HepG2 (cell line): Measurements from ENCODE around the gene C2orf76. TPM values are rescaled to one million over a fixed set of nuclear protein-coding genes. Genes with fewer than 3 reads are reported as not detected.

Source experiments
- ATAC-seq: fragments of 200-7000 bp; cut with Tn5 transposase; 3 replicates; pipeline ENCODE4 v1.9.1; 2020; ENCODE audit warnings: mild to moderate bottlenecking, moderate library complexity
- BruUV-seq: library from RNA; stranded (reverse); fragments of 400-500 nt; replicated peaks from 2 replicates; lab custom pipeline; 2021; lab: Mats Ljungman, UMichigan
- CTCF ChIA-PET: fragments of 300-600 bp; formaldehyde crosslinking; extraction: SDS; loops from one replicate; lab custom pipeline; 2021; ENCODE audit warnings: low total read pairs, inconsistent platforms, low intra/inter-chr PET ratio; lab: Yijun Ruan, JAX
- POLR2A ChIA-PET: fragments of 350-600 bp; sonication (Branson Sonifier 250); formaldehyde crosslinking; loops from one replicate; lab custom pipeline; 2020; ENCODE audit warnings: antibody characterized with exemption, inconsistent platforms; lab: Yijun Ruan, JAX
- DNase-seq: peaks from one replicate; pipeline ENCODE4 v3.0.0-alpha.2; 2015; ENCODE audit warnings: low spot score
- FAIRE-seq: peaks from 3 replicates; lab custom pipeline; 2011; peaks lifted over from hg19 to GRCh38; lab: Jason Lieb, UNC
- H2AFZ ChIP-seq: one replicate; pipeline ENCODE4 v1.6.1; 2011; ENCODE audit warnings: low read length, inconsistent platforms
- H3K27ac ChIP-seq: fragments of 300-600 bp; 3 replicates; pipeline ENCODE4 v1.8.0; 2011; ENCODE audit warnings: mixed run types, mild to moderate bottlenecking, mixed read lengths, low read length, inconsistent platforms; ENCODE audit not compliant: insufficient read depth; ENCODE audit errors: extremely low read length
- H3K27me3 ChIP-seq, 2 experiments: fragments of 200-600 bp in 1 of 2; 2 replicates in 1 of 2; 3 replicates in 1 of 2; pipeline versions ENCODE4 v1.6.0 to v1.8.0; 2011; ENCODE audit warnings: low read length in 2 of 2, mild to moderate bottlenecking in 2 of 2, moderate library complexity in 2 of 2, inconsistent platforms in 1 of 2; ENCODE audit not compliant: insufficient read depth in 2 of 2, control insufficient read depth in 1 of 2
- H3K36me3 ChIP-seq, 2 experiments: fragments of 200-600 bp in 1 of 2; replicated peaks in 1 of 2; 2 replicates in 1 of 2; 3 replicates in 1 of 2; pipeline versions ENCODE4 v1.5.1 to v1.8.0; 2011; ENCODE audit warnings: low read length in 2 of 2, inconsistent platforms in 1 of 2; ENCODE audit not compliant: insufficient read depth in 2 of 2, control insufficient read depth in 1 of 2
- H3K4me1 ChIP-seq: 2 replicates; pipeline ENCODE4 v1.5.1; 2012; ENCODE audit warnings: low read length, inconsistent platforms; ENCODE audit not compliant: insufficient read depth
- H3K4me2 ChIP-seq: 2 replicates; pipeline ENCODE4 v1.6.0; 2011; ENCODE audit warnings: low read depth, low read length, inconsistent platforms
- H3K4me3 ChIP-seq, 3 experiments: fragments of 200-600 bp in 1 of 3; sonication (generic), shearing (Covaris generic) in 1 of 3; replicated peaks in 1 of 3; 2 replicates each; pipeline ENCODE4 v1.5.1; 2011 to 2016; ENCODE audit warnings: low read length in 3 of 3, inconsistent platforms in 2 of 3, low read depth in 2 of 3, mild to moderate bottlenecking in 2 of 3, control low read depth in 1 of 3, mixed read lengths in 1 of 3; ENCODE audit not compliant: insufficient read depth in 1 of 3
- H3K79me2 ChIP-seq: one replicate; pipeline ENCODE4 v1.6.1; 2011; ENCODE audit warnings: low read length, inconsistent platforms; ENCODE audit not compliant: insufficient read depth
- H3K9ac ChIP-seq: 2 replicates; pipeline ENCODE4 v1.6.0; 2011; ENCODE audit warnings: mild to moderate bottlenecking, low read depth, low read length, inconsistent platforms; ENCODE audit not compliant: insufficient read depth
- H3K9me3 ChIP-seq: 2 replicates; pipeline ENCODE4 v1.5.1; 2012; ENCODE audit warnings: mild to moderate bottlenecking, low read length
- H4K20me1 ChIP-seq: 2 replicates; pipeline ENCODE4 v1.6.0; 2011; ENCODE audit warnings: inconsistent platforms, mild to moderate bottlenecking, low read length, moderate library complexity; ENCODE audit not compliant: insufficient read depth
- RAD51 ChIP-seq: fragments of 450-650 bp; IDR thresholded peaks from 2 replicates; pipeline ENCODE4 v1.6.1; 2016; ENCODE audit warnings: borderline replicate concordance
- RORA ChIP-seq: sonication (generic); formaldehyde crosslinking; IDR thresholded peaks from 2 replicates; pipeline ENCODE4 v1.5.0; 2020; ENCODE audit warnings: mild to moderate bottlenecking, missing genetic modification reagents, moderate library complexity
- ZBTB1 ChIP-seq: sonication (generic); formaldehyde crosslinking; IDR thresholded peaks from 2 replicates; pipeline ENCODE4 v1.4.0; 2020; ENCODE audit warnings: missing genetic modification reagents, borderline replicate concordance
- ZNF816 ChIP-seq: sonication (generic); formaldehyde crosslinking; IDR thresholded peaks from 2 replicates; pipeline ENCODE4 v1.8.0; 2022; ENCODE audit warnings: missing genetic modification reagents, mild to moderate bottlenecking, borderline replicate concordance
- WGBS: methylation state at CpG from one replicate; pipeline ENCODE4 v1.1.6; 2017; ENCODE audit warnings: low lambda C conversion rate; 5-methylcytosine and 5-hydroxymethylcytosine counted together
- in situ Hi-C: cut with HindIII; loops from 2 replicates; pipeline ENCODE4 v1.10.0; 2017; ENCODE audit warnings: low pct_unique_long_range_greater_than_20kb; ENCODE audit not compliant: extremely low pct_ligation_motif_present
- intact Hi-C: fragments of 100-400 bp; cut with micrococcal nuclease; formaldehyde crosslinking; loops from one replicate; pipeline ENCODE4 v1.10.0; 2022; ENCODE audit not compliant: unreplicated experiment
- polyA plus RNA-seq, 8 experiments: library from polyadenylated mRNA; depleted of rRNA in 3 of 8; stranded (reverse) in 7 of 8; unstranded in 1 of 8; fragments of >200 nt; fragmentation: Illumina TruSeq in 4 of 8; extraction: Trizol in 4 of 8; gene quantifications; 2 replicates each; pipeline versions ENCODE4 v1.2.1 to v1.2.3, GENCODE V29; 2011 to 2016; ENCODE audit warnings: low read depth in 4 of 8, missing spikeins in 1 of 8, mixed read lengths in 1 of 8; ENCODE audit not compliant: insufficient read depth in 1 of 8
- total RNA-seq, 5 experiments: library from RNA; depleted of rRNA; stranded (reverse); fragments of >200 nt; fragmentation: Illumina TruSeq; extraction: Trizol; gene quantifications; 2 replicates each; pipeline ENCODE4 v1.2.3, GENCODE V29; 2016; ENCODE audit warnings: low read depth in 1 of 5
- TF ChIP-seq, protein P1 (sequence below): sonication (generic); formaldehyde crosslinking; IDR thresholded peaks from 2 replicates; pipeline ENCODE4 v1.4.0; 2020; ENCODE audit warnings: missing genetic modification reagents, borderline replicate concordance
- TF ChIP-seq, protein P2 (sequence below): sonication (generic); formaldehyde crosslinking; conservative IDR thresholded peaks from 2 replicates; pipeline ENCODE4 v1.4.0; 2020; ENCODE audit warnings: missing genetic modification reagents

Gene C2orf76
- total and polyA plus RNA-seq, 2 of the 13 experiments (the other 11 are each of a cell fraction or from before 2014, with no cell fraction given): 7.7 to 8.5 TPM

DNA sequence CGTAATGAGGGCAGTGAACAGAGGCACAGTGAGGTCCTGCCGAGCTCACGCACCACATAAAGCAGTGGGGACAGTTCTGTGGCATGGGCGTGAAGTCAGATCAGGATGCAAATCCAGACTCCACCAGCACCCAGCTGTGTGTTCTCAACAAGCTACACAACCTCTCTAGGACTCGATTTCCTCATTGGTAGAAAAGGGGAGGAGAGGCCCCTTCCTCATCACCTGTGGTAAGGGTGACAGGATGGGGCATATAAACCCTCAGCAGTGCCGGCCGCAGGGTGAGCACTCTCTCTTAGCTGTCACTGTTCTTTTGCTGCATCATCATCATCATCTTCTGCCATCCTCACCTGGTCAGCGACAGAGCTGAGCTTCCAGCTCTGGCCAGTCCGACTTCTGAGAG, 54.8 kb downstream of the C2orf76 start:
- H3K9me3 ChIP-seq: no peaks in the 10 kb centered on the region
- no peak for FAIRE-seq

More for the DNA sequence above, 54.8 kb downstream of the C2orf76 start:
- intact Hi-C loops: loop anchor here (1.0 to 5.0 kb wide), 2 partner anchors 285 to 301 kb away; no protein-coding TSS in a partner anchor
- H3K36me3 ChIP-seq: no peaks in the 10 kb centered on the region
- H4K20me1 ChIP-seq: no peaks in the 10 kb centered on the region
- no peak overlapping the region for H3K4me3 ChIP-seq
- in situ Hi-C loops: loop anchor here (10.0 kb wide), 1 partner anchor 427 kb away; no protein-coding TSS in a partner anchor
- ChIA-PET POLR2A (no interaction called here), CTCF (interaction anchor here (0.6 to 0.9 kb wide), 2 partner anchors 165 to 1090 kb away, joined by 3 read pairs; no protein-coding TSS in a partner anchor)
- no TSS peak for BruUV-seq
- no peak overlapping the region for H3K27ac ChIP-seq
- ATAC-seq (peak; percentile 40), DNase-seq (no peak)
- no peak overlapping the region for H3K4me2 ChIP-seq
- no peaks in the 10 kb centered on the region for H3K79me2 ChIP-seq
- no peak overlapping the region for H3K9ac ChIP-seq
- H2AFZ ChIP-seq: no peak overlapping the region
- H3K4me1 ChIP-seq: peaks cover 20% of the 10 kb centered on the region
- H3K27me3 ChIP-seq: no peaks in the 10 kb centered on the region
- WGBS: 71% methylated on average over 9 of the region's 9 CpGs
- TF ChIP-seq ZBTB1 (CRISPR knock-in tag): no peak
- TF ChIP-seq, protein P1, sequence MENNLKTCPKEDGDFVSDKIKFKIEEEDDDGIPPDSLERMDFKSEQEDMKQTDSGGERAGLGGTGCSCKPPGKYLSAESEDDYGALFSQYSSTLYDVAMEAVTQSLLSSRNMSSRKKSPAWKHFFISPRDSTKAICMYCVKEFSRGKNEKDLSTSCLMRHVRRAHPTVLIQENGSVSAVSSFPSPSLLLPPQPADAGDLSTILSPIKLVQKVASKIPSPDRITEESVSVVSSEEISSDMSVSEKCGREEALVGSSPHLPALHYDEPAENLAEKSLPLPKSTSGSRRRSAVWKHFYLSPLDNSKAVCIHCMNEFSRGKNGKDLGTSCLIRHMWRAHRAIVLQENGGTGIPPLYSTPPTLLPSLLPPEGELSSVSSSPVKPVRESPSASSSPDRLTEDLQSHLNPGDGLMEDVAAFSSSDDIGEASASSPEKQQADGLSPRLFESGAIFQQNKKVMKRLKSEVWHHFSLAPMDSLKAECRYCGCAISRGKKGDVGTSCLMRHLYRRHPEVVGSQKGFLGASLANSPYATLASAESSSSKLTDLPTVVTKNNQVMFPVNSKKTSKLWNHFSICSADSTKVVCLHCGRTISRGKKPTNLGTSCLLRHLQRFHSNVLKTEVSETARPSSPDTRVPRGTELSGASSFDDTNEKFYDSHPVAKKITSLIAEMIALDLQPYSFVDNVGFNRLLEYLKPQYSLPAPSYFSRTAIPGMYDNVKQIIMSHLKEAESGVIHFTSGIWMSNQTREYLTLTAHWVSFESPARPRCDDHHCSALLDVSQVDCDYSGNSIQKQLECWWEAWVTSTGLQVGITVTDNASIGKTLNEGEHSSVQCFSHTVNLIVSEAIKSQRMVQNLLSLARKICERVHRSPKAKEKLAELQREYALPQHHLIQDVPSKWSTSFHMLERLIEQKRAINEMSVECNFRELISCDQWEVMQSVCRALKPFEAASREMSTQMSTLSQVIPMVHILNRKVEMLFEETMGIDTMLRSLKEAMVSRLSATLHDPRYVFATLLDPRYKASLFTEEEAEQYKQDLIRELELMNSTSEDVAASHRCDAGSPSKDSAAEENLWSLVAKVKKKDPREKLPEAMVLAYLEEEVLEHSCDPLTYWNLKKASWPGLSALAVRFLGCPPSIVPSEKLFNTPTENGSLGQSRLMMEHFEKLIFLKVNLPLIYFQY: no peak
- no peak for TF ChIP-seq RAD51
- TF ChIP-seq, protein P2, sequence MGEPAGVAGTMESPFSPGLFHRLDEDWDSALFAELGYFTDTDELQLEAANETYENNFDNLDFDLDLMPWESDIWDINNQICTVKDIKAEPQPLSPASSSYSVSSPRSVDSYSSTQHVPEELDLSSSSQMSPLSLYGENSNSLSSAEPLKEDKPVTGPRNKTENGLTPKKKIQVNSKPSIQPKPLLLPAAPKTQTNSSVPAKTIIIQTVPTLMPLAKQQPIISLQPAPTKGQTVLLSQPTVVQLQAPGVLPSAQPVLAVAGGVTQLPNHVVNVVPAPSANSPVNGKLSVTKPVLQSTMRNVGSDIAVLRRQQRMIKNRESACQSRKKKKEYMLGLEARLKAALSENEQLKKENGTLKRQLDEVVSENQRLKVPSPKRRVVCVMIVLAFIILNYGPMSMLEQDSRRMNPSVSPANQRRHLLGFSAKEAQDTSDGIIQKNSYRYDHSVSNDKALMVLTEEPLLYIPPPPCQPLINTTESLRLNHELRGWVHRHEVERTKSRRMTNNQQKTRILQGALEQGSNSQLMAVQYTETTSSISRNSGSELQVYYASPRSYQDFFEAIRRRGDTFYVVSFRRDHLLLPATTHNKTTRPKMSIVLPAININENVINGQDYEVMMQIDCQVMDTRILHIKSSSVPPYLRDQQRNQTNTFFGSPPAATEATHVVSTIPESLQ (CRISPR knock-in tag): no peak
- TF ChIP-seq ZNF816 (CRISPR knock-in tag): no peak
- no peak for TF ChIP-seq RORA (CRISPR knock-in tag)
